Measurements from ENCODE around the gene ARFGAP2. TPM values are rescaled to one million over a fixed set of nuclear protein-coding genes. Genes with fewer than 3 reads are reported as not detected.

The ARFGAP2 gene
- total RNA-seq, 2 experiments from 2014 or later, result 70.1 to 71.7 TPM

GRCh38 chr11:47148903-47149531 is 27.7 kb downstream of the ARFGAP2 start:
- CTCF ChIA-PET, result interaction anchor here (0.7 to 1.8 kb wide), 2 partner anchors 12 to 14 kb away, joined by 3 to 5 read pairs; no protein-coding TSS in a partner anchor
- H3K4me1 Mint-ChIP-seq (ENCODE audit: low read depth), result peaks cover 9% of the 10 kb centered on the region

DNA sequence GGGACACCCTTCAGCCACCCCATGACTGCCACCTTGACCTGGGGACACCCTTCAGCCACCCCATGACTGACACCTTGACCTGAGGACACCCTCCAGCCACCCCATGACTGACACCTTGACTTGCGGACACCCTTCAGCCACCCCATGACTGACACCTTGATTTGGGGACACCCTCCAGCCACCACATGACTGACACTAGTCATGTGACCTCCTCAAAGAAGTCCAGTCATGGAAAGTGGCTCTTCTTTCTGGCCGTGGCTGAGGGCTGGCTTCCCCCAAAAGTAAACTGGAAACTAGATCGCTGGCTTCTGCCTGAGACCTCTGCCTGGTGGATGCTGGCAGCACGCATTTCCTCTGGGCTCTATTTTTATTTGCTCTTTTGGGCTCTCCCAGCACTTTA is 28.4 kb downstream of the ARFGAP2 start:
- Mint-ChIP-seq H3K36me3 (ENCODE audit: low read depth) (no peaks in the 10 kb centered on the region), H3K4me1 (ENCODE audit: low read depth) (peaks cover 4% of the 10 kb centered on the region), H3K27me3 (no peaks in the 10 kb centered on the region), H3K9me3 (no peaks in the 10 kb centered on the region), H3K27ac (no peak overlapping the region), H3K4me3 (no peak overlapping the region)
- ATAC-seq, result no peak
- TF ChIP-seq CTCF (IDR thresholded peaks at IDR 0.05), result no peak
- POLR2A ChIA-PET, result no interaction called here
- intact Hi-C loops (cut with micrococcal nuclease), result no loop called here
- CTCF ChIA-PET, result interaction anchor here (0.7 kb wide), 1 partner anchor 15 kb away, joined by 3 read pairs; no protein-coding TSS in a partner anchor
- DNase-seq, result no peak

More at GRCh38 chr11:47148903-47149531, 27.7 kb downstream of the ARFGAP2 start:
- DNase-seq, result no peak
- ATAC-seq, result no peak
- intact Hi-C loops (cut with micrococcal nuclease), result no loop called here
- Mint-ChIP-seq H3K4me3 (no peak overlapping the region), H3K27me3 (no peaks in the 10 kb centered on the region), H3K27ac (no peak overlapping the region), H3K36me3 (ENCODE audit: low read depth) (no peaks in the 10 kb centered on the region), H3K9me3 (no peaks in the 10 kb centered on the region)
- TF ChIP-seq CTCF (IDR thresholded peaks at IDR 0.05), result no peak
- POLR2A ChIA-PET, result no interaction called here

DNA sequence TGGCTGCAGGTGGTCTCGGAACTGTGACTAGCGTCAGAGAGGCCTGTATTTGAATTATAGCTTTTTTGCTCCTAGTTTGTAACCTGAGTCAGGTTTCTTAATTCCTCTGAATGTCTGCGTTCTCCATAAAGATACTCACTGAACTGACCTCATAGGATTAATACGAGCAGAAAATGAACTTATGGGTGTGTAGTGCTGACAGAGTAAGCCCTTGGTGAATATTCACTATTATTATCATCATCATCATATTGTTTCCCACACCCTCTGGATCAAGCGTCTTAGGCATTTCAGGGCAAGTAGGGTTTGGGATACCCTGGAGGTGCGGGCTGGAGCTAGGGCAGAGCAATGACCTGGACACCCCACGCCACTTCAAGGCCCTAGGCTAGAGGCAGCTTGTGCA is 29.0 kb downstream of the ARFGAP2 start:
- CTCF ChIA-PET, result interaction anchor here (1.2 to 1.3 kb wide), 2 partner anchors 228 to 252 kb away, joined by 3 read pairs; no protein-coding TSS in a partner anchor

DNA sequence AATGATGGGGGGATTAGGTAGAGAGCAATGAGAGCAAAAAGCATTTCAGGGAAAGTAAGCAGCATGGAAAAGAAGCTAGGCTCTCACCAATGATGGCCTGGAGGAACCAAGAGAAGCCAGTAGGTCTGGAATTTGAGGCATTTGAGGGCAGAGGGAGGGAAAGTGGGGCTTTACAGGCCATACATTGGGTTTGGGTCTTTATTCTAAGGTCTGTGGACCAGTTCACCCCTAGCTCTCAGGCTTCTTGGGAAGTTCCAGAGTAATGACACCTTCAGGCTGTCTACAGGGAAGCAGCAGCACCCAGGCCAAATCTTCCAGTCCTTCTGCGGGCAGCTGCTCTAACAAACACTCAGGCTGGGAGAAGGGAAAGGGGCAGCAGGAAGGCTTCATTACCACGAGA is 29.4 kb downstream of the ARFGAP2 start:
- no peak for TF ChIP-seq CTCF (IDR thresholded peaks at IDR 0.05)
- H3K36me3 Mint-ChIP-seq (ENCODE audit: low read depth), result no peaks in the 10 kb centered on the region
- ChIA-PET POLR2A (interaction anchor here (0.7 to 1.2 kb wide), 6 partner anchors 13 to 609 kb away, joined by 3 read pairs; no protein-coding TSS in a partner anchor), CTCF (interaction anchor here (1.1 to 1.3 kb wide), 3 partner anchors 35 to 251 kb away, joined by 3 read pairs; no protein-coding TSS in a partner anchor)
- DNase-seq (no peak), ATAC-seq (no peak)
- H3K27ac Mint-ChIP-seq, result no peak overlapping the region
- no peaks in the 10 kb centered on the region for H3K4me1 Mint-ChIP-seq (ENCODE audit: low read depth)
- no peak overlapping the region for H3K4me3 Mint-ChIP-seq
- no peaks in the 10 kb centered on the region for H3K27me3 Mint-ChIP-seq
- no peaks in the 10 kb centered on the region for H3K9me3 Mint-ChIP-seq
- intact Hi-C loops (cut with micrococcal nuclease), result no loop called here

More for the DNA sequence above, 29.0 kb downstream of the ARFGAP2 start:
- no peaks in the 10 kb centered on the region for H3K27me3 Mint-ChIP-seq
- TF ChIP-seq CTCF (IDR thresholded peaks at IDR 0.05), result no peak
- no peak overlapping the region for H3K27ac Mint-ChIP-seq
- POLR2A ChIA-PET, result interaction anchor here (0.7 to 1.2 kb wide), 2 partner anchors 89 to 231 kb away, joined by 3 read pairs; no protein-coding TSS in a partner anchor
- H3K4me3 Mint-ChIP-seq, result no peak overlapping the region
- no peaks in the 10 kb centered on the region for H3K4me1 Mint-ChIP-seq (ENCODE audit: low read depth)
- DNase-seq (no peak), ATAC-seq (no peak)
- intact Hi-C loops (cut with micrococcal nuclease), result no loop called here
- no peaks in the 10 kb centered on the region for H3K36me3 Mint-ChIP-seq (ENCODE audit: low read depth)
- H3K9me3 Mint-ChIP-seq, result no peaks in the 10 kb centered on the region

GRCh38 chr11:47144541-47144940 is 32.1 kb downstream of the ARFGAP2 start:
- ATAC-seq, result no peak
- H3K36me3 Mint-ChIP-seq (ENCODE audit: low read depth), result no peaks in the 10 kb centered on the region
- H3K4me1 Mint-ChIP-seq (ENCODE audit: low read depth), result no peaks in the 10 kb centered on the region
- no peak for DNase-seq
- intact Hi-C loops (cut with micrococcal nuclease), result no loop called here
- POLR2A ChIA-PET, result no interaction called here
- no peak overlapping the region for H3K4me3 Mint-ChIP-seq
- H3K27ac Mint-ChIP-seq, result no peak overlapping the region
- CTCF ChIA-PET, result interaction anchor here (3.7 kb wide), 1 partner anchor 9 kb away, joined by 20 read pairs; no protein-coding TSS in a partner anchor
- no peaks in the 10 kb centered on the region for H3K9me3 Mint-ChIP-seq
- TF ChIP-seq CTCF (IDR thresholded peaks at IDR 0.05), result no peak
- no peaks in the 10 kb centered on the region for H3K27me3 Mint-ChIP-seq

All from activated CD8-positive, alpha-beta T cell treated with anti-CD3 and anti-CD28 coated beads for 36 hours (primary cell).